Measurements from ENCODE around the gene C1orf74. TPM values are rescaled to one million over a fixed set of nuclear protein-coding genes. Genes with fewer than 3 reads are reported as not detected.

The C1orf74 gene
- total RNA-seq, 4 donors from 2014 or later, result 1.9 to 2.7 (median 2.3) TPM

DNA sequence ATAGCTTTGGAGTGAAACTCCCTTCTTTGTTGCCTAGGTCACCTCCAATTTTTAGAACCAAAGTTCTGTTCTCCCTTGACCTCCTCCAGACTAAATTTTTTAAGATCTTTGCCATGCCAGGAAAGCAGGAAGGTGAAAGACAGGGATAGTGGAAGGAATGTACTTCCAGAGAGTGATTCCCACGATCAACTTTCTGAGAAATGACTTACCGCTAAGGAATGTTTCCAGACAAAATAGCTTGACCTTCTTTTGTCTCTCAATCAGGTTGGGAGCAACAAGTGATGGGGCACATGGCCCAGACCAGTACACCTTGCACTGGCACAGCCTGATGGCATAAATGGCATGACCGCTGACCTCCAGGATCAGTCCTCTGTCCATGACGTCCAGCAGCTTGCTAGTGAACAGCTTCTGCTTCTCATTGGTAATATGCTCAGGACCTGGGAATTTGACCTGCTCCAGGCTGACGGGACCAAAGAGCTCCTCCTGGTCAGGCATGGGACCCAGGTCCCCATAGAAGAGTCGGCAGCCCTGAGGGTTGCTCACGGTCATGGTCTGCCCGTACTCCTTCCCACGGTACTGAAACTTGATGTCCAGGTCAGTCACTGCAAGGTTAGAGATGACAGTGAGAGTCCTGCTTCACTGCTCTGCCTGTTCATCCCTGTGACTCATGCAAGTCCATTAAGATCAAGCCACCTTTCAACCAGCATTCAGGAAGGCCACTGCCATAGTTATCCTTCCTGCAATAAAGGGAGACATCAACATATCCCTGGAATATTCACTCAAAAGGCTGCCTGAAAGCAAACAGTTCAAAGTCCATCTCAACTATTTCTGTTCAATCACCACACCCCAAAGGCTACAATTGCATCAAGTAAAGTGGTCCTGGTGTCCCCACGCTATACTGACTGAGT, 6.2 kb upstream of the C1orf74 start:
- no peak for TF ChIP-seq POLR2A (IDR thresholded peaks at IDR 0.05)
- TF ChIP-seq, protein P1, sequence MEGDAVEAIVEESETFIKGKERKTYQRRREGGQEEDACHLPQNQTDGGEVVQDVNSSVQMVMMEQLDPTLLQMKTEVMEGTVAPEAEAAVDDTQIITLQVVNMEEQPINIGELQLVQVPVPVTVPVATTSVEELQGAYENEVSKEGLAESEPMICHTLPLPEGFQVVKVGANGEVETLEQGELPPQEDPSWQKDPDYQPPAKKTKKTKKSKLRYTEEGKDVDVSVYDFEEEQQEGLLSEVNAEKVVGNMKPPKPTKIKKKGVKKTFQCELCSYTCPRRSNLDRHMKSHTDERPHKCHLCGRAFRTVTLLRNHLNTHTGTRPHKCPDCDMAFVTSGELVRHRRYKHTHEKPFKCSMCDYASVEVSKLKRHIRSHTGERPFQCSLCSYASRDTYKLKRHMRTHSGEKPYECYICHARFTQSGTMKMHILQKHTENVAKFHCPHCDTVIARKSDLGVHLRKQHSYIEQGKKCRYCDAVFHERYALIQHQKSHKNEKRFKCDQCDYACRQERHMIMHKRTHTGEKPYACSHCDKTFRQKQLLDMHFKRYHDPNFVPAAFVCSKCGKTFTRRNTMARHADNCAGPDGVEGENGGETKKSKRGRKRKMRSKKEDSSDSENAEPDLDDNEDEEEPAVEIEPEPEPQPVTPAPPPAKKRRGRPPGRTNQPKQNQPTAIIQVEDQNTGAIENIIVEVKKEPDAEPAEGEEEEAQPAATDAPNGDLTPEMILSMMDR (IDR thresholded peaks at IDR 0.05), result no peak
- Histone ChIP-seq H3K27me3 (no peaks in the 10 kb centered on the region), H3K9me3 (no peaks in the 10 kb centered on the region), H3K36me3 (peaks cover 7 to 52% of the 10 kb centered on the region in 2 donors), H3K4me3 (replicated peaks in 1 of 3) (no peak overlapping the region), H3K27ac (no peak overlapping the region), H3K4me1 (peaks cover 18 to 21% of the 10 kb centered on the region in 2 donors)
- WGBS, 2 donors, result 93 to 94% methylated on average over 6 to 10 of the region's 10 CpGs
- intact Hi-C loops (cut with DNase I), result no loop called here
- DNase-seq, result no peak

DNA sequence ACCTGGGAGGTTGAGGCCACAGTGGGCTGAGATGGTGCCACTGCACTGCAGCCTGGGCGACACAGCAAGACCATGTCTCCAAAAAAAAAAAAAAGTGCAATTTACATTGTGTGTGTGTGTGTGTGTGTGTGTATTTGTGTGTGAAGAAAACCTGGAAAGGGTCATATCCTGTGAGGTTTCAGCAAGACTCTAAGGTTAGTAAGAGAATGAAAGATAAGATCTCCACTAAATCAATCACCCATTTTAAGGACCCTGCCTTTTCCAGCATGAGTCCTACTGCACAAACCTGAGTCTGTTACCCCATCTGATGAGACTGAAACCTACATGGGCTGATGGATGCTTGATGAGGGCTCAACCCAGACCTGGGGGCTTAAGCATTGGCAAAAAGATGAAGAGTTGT, 4.9 kb upstream of the C1orf74 start:
- no peak for TF ChIP-seq POLR2A (IDR thresholded peaks at IDR 0.05)
- TF ChIP-seq, protein P1 (IDR thresholded peaks at IDR 0.05), result no peak
- DNase-seq, result no peak
- H3K9me3 ChIP-seq, result no peaks in the 10 kb centered on the region
- peaks cover 7 to 42% of the 10 kb centered on the region in 2 donors for H3K36me3 ChIP-seq
- H3K4me1 ChIP-seq, result peaks cover 24% of the 10 kb centered on the region in 2 donors
- no peak overlapping the region for H3K4me3 ChIP-seq (replicated peaks in 1 of 3)
- WGBS, 2 donors, result 78 to 100% methylated on average over 1 of the region's 1 CpG
- no peak overlapping the region for H3K27ac ChIP-seq
- no peaks in the 10 kb centered on the region for H3K27me3 ChIP-seq
- intact Hi-C loops (cut with DNase I), result no loop called here

DNA sequence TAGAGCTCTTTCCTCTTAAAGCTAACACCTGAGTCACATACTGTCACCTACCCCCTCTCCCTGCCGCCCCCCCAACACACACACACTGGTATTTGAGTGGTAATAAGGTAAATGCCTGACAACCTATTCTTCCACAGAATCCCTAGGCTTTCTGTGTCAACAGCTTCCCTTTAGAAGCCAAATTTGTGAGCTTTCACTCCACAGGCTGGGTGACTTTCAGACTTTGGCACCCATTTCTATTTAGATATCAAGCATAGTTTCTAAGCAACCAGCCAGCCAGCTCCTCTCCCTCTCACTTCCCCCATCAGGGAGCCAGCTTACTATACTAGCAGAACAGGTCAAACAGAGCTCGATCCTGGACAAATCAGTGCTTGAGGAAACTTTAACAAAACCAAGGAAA, 3.2 kb upstream of the C1orf74 start:
- TF ChIP-seq POLR2A (IDR thresholded peaks at IDR 0.05), result peak in 1 of 2 donors; percentile 33
- TF ChIP-seq, protein P1 (IDR thresholded peaks at IDR 0.05), result no peak
- intact Hi-C loops (cut with DNase I), result no loop called here
- no peaks in the 10 kb centered on the region for H3K27me3 ChIP-seq

DNA sequence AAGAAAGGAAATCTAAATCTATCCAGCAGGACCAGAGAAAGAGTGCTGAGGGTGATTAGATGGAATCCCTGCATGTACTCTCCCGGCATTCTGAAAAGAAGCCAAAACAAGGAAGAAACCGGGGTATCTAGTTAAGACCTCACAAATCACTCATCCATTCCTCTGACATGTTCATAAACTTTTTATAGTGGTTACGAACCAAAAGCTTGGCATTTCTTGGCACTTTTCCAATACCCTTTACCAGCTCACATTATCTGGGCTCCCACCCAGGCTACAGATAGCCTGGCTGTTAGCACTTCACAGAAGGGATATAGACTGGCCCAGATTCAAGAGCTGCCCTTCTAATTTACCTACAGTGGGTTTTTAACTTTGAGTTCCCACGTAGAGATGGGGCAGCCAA, 1.8 kb upstream of the C1orf74 start:
- Histone ChIP-seq H3K9me3 (no peaks in the 10 kb centered on the region), H3K27ac (peak overlapping the region in 2 of 3 donors; percentile 63 to 88), H3K4me1 (peaks cover 24 to 32% of the 10 kb centered on the region in 2 donors), H3K27me3 (no peaks in the 10 kb centered on the region), H3K36me3 (peaks cover 0 to 29% of the 10 kb centered on the region in 2 donors), H3K4me3 (replicated peaks in 1 of 3) (no peak overlapping the region)
- intact Hi-C loops (cut with DNase I), result no loop called here
- no peak for DNase-seq
- TF ChIP-seq, protein P1 (IDR thresholded peaks at IDR 0.05), result no peak
- WGBS, 2 donors, result 81 to 86% methylated on average over 4 of the region's 4 CpGs

More for the DNA sequence above, 3.2 kb upstream of the C1orf74 start:
- peak overlapping the region; percentile 60 to 88 (median 63) for H3K27ac ChIP-seq
- H3K4me3 ChIP-seq (replicated peaks in 1 of 3), result no peak overlapping the region
- WGBS, 2 donors, result 36 to 37% methylated on average over 2 of the region's 2 CpGs
- H3K9me3 ChIP-seq, result no peaks in the 10 kb centered on the region
- DNase-seq, result peak; percentile 76 to 80
- peaks cover 3 to 40% of the 10 kb centered on the region in 2 donors for H3K36me3 ChIP-seq
- peaks cover 24 to 32% of the 10 kb centered on the region in 2 donors for H3K4me1 ChIP-seq

DNA sequence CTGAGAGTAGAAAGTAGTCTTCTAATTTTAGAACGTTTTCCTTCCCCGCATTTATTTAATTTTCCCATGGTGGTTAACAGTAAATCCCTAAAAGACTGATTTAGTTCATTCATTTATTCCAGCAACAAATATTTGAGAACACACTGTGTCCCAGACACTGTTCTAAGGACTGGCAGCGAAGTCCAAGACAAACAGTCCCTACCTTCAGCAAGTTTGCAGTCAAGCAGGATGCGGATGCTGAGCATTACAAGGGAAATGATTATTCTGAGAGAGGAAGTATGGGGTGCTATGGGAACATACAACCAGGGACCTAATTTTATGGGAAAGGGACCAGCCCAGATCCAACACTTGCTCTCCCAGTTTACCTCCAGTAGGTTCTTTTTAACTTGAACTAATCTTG, 1.2 kb upstream of the C1orf74 start:
- H3K9me3 ChIP-seq, result no peaks in the 10 kb centered on the region
- H3K36me3 ChIP-seq, result peaks cover 0 to 23% of the 10 kb centered on the region in 2 donors
- no peaks in the 10 kb centered on the region for H3K27me3 ChIP-seq
- H3K27ac ChIP-seq, result peak overlapping the region in 1 of 3 donors; percentile 88
- TF ChIP-seq, protein P1 (IDR thresholded peaks at IDR 0.05), result no peak
- TF ChIP-seq POLR2A (IDR thresholded peaks at IDR 0.05), result no peak
- 94 to 98% methylated on average over 4 of the region's 4 CpGs for WGBS, 2 donors
- intact Hi-C loops (cut with DNase I), result no loop called here
- DNase-seq, result no peak
- H3K4me1 ChIP-seq, result peaks cover 24 to 32% of the 10 kb centered on the region in 2 donors
- H3K4me3 ChIP-seq (replicated peaks in 1 of 3), result no peak overlapping the region

Measured in thyroid gland (tissue), 4 donors.